ENCODE measurements around the gene NCK1. TPM values are rescaled to one million over a fixed set of nuclear protein-coding genes. Genes with fewer than 3 reads are reported as not detected.

NCK1 gene
- polyA plus RNA-seq, 1 experiment: 11.7 TPM

- CTCF ChIA-PET: no interaction called here
- POLR2A ChIA-PET: no interaction called here
- no peaks in the 10 kb centered on the region for H3K27me3 ChIP-seq (ENCODE audit: control insufficient read depth, insufficient read depth, low read length)
- no peak overlapping the region for H3K4me3 ChIP-seq (ENCODE audit: low read depth, low read length)
- no peak for DNase-seq (ENCODE audit: low read depth)
- no peaks in the 10 kb centered on the region for H3K36me3 ChIP-seq (ENCODE audit: control insufficient read depth, insufficient read depth, low read length)
- TF ChIP-seq CTCF (IDR thresholded peaks at IDR 0.05; ENCODE audit: insufficient read depth, low read depth, low read length): no peak
Measured at GRCh38 chr3:136932978-136933772, 71.2 kb downstream of the NCK1 start.

- TF ChIP-seq CTCF (IDR thresholded peaks at IDR 0.05; ENCODE audit: insufficient read depth, low read depth, low read length): no peak
- Histone ChIP-seq H3K27me3 (ENCODE audit: control insufficient read depth, insufficient read depth, low read length) (no peaks in the 10 kb centered on the region), H3K36me3 (ENCODE audit: control insufficient read depth, insufficient read depth, low read length) (no peaks in the 10 kb centered on the region), H3K4me3 (ENCODE audit: low read depth, low read length) (no peak overlapping the region)
- POLR2A ChIA-PET: no interaction called here
- CTCF ChIA-PET: interaction anchor here (0.5 to 1.5 kb wide), 3 partner anchors 77 to 185 kb away, joined by 3 read pairs; partner anchors contain the start of gene STAG1
- no peak for DNase-seq (ENCODE audit: low read depth)
Measured at GRCh38 chr3:136937175-136937574, 75.2 kb downstream of the NCK1 start.

GRCh38 chr3:136937851-136938250 is 75.8 kb downstream of the NCK1 start:
- POLR2A ChIA-PET: no interaction called here
- H3K4me3 ChIP-seq (ENCODE audit: low read depth, low read length): no peak overlapping the region
- no peak for TF ChIP-seq CTCF (IDR thresholded peaks at IDR 0.05; ENCODE audit: insufficient read depth, low read depth, low read length)
- H3K36me3 ChIP-seq (ENCODE audit: control insufficient read depth, insufficient read depth, low read length): no peaks in the 10 kb centered on the region
- H3K27me3 ChIP-seq (ENCODE audit: control insufficient read depth, insufficient read depth, low read length): no peaks in the 10 kb centered on the region
- CTCF ChIA-PET: interaction anchor here (1.2 to 1.5 kb wide), 3 partner anchors 19 to 185 kb away, joined by 3 read pairs; partner anchors contain the start of gene STAG1
- no peak for DNase-seq (ENCODE audit: low read depth)

GRCh38 chr3:136938334-136938733 is 76.3 kb downstream of the NCK1 start:
- Histone ChIP-seq H3K27me3 (ENCODE audit: control insufficient read depth, insufficient read depth, low read length) (no peaks in the 10 kb centered on the region), H3K4me3 (ENCODE audit: low read depth, low read length) (no peak overlapping the region), H3K36me3 (ENCODE audit: control insufficient read depth, insufficient read depth, low read length) (no peaks in the 10 kb centered on the region)
- TF ChIP-seq CTCF (IDR thresholded peaks at IDR 0.05; ENCODE audit: insufficient read depth, low read depth, low read length): no peak
- ChIA-PET CTCF (interaction anchor here (1.0 to 1.6 kb wide), 5 partner anchors 13 to 546 kb away, joined by 3 to 5 read pairs (median 3); partner anchors contain the start of gene STAG1), POLR2A (interaction anchor here (0.6 kb wide), 1 partner anchor 47 kb away, joined by 11 read pairs; no protein-coding TSS in a partner anchor)
- no peak for DNase-seq (ENCODE audit: low read depth)

GRCh38 chr3:136939489-136939888 is 77.5 kb downstream of the NCK1 start:
- no peak for TF ChIP-seq CTCF (IDR thresholded peaks at IDR 0.05; ENCODE audit: insufficient read depth, low read depth, low read length)
- POLR2A ChIA-PET: no interaction called here
- H3K27me3 ChIP-seq (ENCODE audit: control insufficient read depth, insufficient read depth, low read length): no peaks in the 10 kb centered on the region
- H3K4me3 ChIP-seq (ENCODE audit: low read depth, low read length): no peak overlapping the region
- DNase-seq (ENCODE audit: low read depth): no peak
- H3K36me3 ChIP-seq (ENCODE audit: control insufficient read depth, insufficient read depth, low read length): no peaks in the 10 kb centered on the region
- CTCF ChIA-PET: interaction anchor here (1.5 to 1.6 kb wide), 2 partner anchors 11 to 74 kb away, joined by 5 read pairs; no protein-coding TSS in a partner anchor

Measured in BJ (cell line).